Mammary epithelial cell (primary cell): ENCODE data around the gene KCNQ1.

Experiments
- EZH2 ChIP-seq: IDR thresholded peaks from 2 replicates; pipeline ENCODE4 v1.6.1; 2012; ENCODE audit warnings: low read length, inconsistent platforms, borderline replicate concordance
- TF ChIP-seq, protein P1 (sequence below), 2 donors: IDR thresholded peaks in 1 of 2; conservative IDR thresholded peaks in 1 of 2; 2 replicates each; pipeline ENCODE4 v1.5.1; 2011 to 2012; ENCODE audit warnings: inconsistent platforms in 2 of 2, low read length in 2 of 2, mild to moderate bottlenecking in 2 of 2, control low read depth in 1 of 2, low read depth in 1 of 2; ENCODE audit not compliant: insufficient read depth in 1 of 2; ENCODE audit errors: extremely low read depth in 1 of 2

- TF ChIP-seq, protein P1, sequence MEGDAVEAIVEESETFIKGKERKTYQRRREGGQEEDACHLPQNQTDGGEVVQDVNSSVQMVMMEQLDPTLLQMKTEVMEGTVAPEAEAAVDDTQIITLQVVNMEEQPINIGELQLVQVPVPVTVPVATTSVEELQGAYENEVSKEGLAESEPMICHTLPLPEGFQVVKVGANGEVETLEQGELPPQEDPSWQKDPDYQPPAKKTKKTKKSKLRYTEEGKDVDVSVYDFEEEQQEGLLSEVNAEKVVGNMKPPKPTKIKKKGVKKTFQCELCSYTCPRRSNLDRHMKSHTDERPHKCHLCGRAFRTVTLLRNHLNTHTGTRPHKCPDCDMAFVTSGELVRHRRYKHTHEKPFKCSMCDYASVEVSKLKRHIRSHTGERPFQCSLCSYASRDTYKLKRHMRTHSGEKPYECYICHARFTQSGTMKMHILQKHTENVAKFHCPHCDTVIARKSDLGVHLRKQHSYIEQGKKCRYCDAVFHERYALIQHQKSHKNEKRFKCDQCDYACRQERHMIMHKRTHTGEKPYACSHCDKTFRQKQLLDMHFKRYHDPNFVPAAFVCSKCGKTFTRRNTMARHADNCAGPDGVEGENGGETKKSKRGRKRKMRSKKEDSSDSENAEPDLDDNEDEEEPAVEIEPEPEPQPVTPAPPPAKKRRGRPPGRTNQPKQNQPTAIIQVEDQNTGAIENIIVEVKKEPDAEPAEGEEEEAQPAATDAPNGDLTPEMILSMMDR (conservative IDR thresholded peaks at IDR 0.05 in 1 of 2, IDR thresholded peaks at IDR 0.05 in 1 of 2; ENCODE audit: extremely low read depth in 1 of 2, insufficient read depth in 1 of 2, low read depth in 1 of 2, low read length in 2 of 2): no peak
- TF ChIP-seq EZH2: no peak
Observed at GRCh38 chr11:2447253-2447950, 2.6 kb downstream of the KCNQ1 start.
